Mucosa of descending colon (tissue), 3 donors: ENCODE results near the gene PPDPF. TPM values are rescaled to one million over a fixed set of nuclear protein-coding genes. Genes with fewer than 3 reads are reported as not detected.
A peak's percentile ranks its signal among the peaks of the same experiment; 100 is the strongest.

Experiments
- ATAC-seq: fragments of 200-7000 bp; cut with Tn5 transposase; one replicate; pipeline ENCODE4 v1.9.1; 2020; ENCODE audit warnings: mild to moderate bottlenecking, moderate library complexity
- DNase-seq, 3 donors: peaks; one replicate each; pipeline ENCODE4 v3.0.0-alpha.2; 2020
- H3K36me3 ChIP-seq: fragments of 200-600 bp; one replicate; pipeline ENCODE4 v1.8.0; 2021; ENCODE audit warnings: low read depth, mild to moderate bottlenecking
- H3K4me1 ChIP-seq: fragments of 200-600 bp; one replicate; pipeline ENCODE4 v1.8.0; 2021; ENCODE audit warnings: low read depth, mild to moderate bottlenecking
- H3K4me3 ChIP-seq: fragments of 200-600 bp; one replicate; pipeline ENCODE4 v1.8.0; 2021; ENCODE audit warnings: mild to moderate bottlenecking
- H3K9me3 ChIP-seq: fragments of 200-600 bp; one replicate; pipeline ENCODE4 v1.8.0; 2021; ENCODE audit warnings: mild to moderate bottlenecking
- CTCF ChIP-seq: fragments of 200-600 bp; IDR thresholded peaks from one replicate; pipeline ENCODE4 v1.8.0; 2022; ENCODE audit warnings: antibody characterized with exemption, mild to moderate bottlenecking
- intact Hi-C, 2 donors: fragments of 100-400 bp; cut with DNase I in 1 of 2; cut with micrococcal nuclease in 1 of 2; formaldehyde crosslinking; loops; one replicate each; pipeline versions ENCODE4 v1.11.0 to v1.11.1; 2022; cut with DNase I, micrococcal nuclease
- total RNA-seq, 3 donors: library from RNA; stranded (reverse); fragmentation: NEBNext Ultra II Directional in 2 of 3; extraction: Animal tissue kit (Norgen Biotek cat#: 25700) in 2 of 3; gene quantifications; one replicate each; pipeline versions ENCODE4 v1.2.1 to v1.2.4, GENCODE V29; 2021 to 2023
- donor health status: DM: no; HTN: no; CAD: no; lungs with moderate emphysema.
- donor health status: DM: no; HTN: no; CAD: no.
- donor health status: DM: no; HTN: yes; CAD: no.

The PPDPF gene
- total RNA-seq, 3 donors from 2014 or later: 263 to 672 (median 537) TPM

- DNase-seq (peak in 1 of 3 donors; percentile 51), ATAC-seq (peak; percentile 23)
- H3K9me3 ChIP-seq: no peaks in the 10 kb centered on the region
- no peak for TF ChIP-seq CTCF
- intact Hi-C loops: no loop called here
- H3K4me1 ChIP-seq: peaks cover 10% of the 10 kb centered on the region
- no peak overlapping the region for H3K4me3 ChIP-seq
- no peaks in the 10 kb centered on the region for H3K36me3 ChIP-seq
Measured at GRCh38 chr20:63501818-63502670, 18.5 kb upstream of the PPDPF start.

- Histone ChIP-seq H3K4me3 (no peak overlapping the region), H3K4me1 (peaks cover 10% of the 10 kb centered on the region), H3K9me3 (no peaks in the 10 kb centered on the region), H3K36me3 (no peaks in the 10 kb centered on the region)
- intact Hi-C loops: no loop called here
- no peak for ATAC-seq
- DNase-seq: peak in 1 of 3 donors; percentile 41
- TF ChIP-seq CTCF: no peak
Measured at GRCh38 chr20:63502671-63503172, 17.8 kb upstream of the PPDPF start.

- no peak overlapping the region for H3K4me3 ChIP-seq
- ATAC-seq (no peak), DNase-seq (peak in 1 of 3 donors; percentile 16)
- no peaks in the 10 kb centered on the region for H3K36me3 ChIP-seq
- TF ChIP-seq CTCF: no peak
- no peaks in the 10 kb centered on the region for H3K9me3 ChIP-seq
- peaks cover 6% of the 10 kb centered on the region for H3K4me1 ChIP-seq
- intact Hi-C loops: no loop called here
Measured at GRCh38 chr20:63503524-63503923, 17.0 kb upstream of the PPDPF start.

DNA sequence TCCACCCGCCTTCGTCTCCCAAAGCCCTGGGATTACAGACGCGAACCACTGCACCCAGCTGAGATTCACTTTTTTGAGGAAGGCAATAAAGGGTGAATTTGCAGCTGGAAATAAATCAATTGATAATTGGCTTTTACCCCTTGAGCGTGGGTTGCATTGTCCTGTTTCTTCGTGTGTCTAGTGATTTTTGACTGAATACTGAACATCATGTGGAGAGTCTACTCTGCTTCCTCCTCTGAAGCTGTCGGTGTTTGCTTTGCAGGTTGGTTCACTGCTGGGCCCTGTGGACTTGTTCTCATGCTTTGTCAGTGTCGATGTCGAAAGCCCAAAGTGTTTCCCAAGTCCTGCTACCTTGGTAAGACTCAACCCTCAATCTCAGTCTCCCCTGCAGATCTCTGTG, 15.9 kb upstream of the PPDPF start:
- peaks cover under 1% of the 10 kb centered on the region for H3K4me1 ChIP-seq
- ATAC-seq: no peak

DNA sequence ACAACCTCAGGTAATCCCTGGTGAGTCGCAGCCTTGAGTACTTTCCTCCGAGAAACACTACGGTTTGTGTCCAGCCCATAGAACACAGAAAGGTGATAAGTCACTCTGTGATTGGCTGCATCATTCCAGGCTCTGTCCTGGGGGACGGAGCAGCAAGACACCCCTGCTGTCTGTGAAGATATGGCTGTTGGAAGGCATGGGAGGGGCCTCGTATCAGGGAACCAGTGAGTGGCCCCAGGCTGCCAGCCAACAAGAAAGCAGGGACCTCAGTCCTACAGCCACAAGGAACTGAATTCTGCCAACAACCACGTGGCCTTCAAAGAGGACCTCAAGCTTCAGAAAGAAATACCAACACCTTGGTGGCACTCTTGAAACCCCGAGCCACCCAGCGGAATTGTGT, 15.3 kb upstream of the PPDPF start:
- no peaks in the 10 kb centered on the region for H3K9me3 ChIP-seq
- no peak for TF ChIP-seq CTCF
- intact Hi-C loops: no loop called here
- no peak overlapping the region for H3K4me3 ChIP-seq
- no peak for DNase-seq
- H3K4me1 ChIP-seq: no peaks in the 10 kb centered on the region
- ATAC-seq: no peak
- no peaks in the 10 kb centered on the region for H3K36me3 ChIP-seq

More for the DNA sequence above, 15.9 kb upstream of the PPDPF start:
- DNase-seq: no peak
- intact Hi-C loops: no loop called here
- Histone ChIP-seq H3K9me3 (no peaks in the 10 kb centered on the region), H3K4me3 (no peak overlapping the region), H3K36me3 (no peaks in the 10 kb centered on the region)
- TF ChIP-seq CTCF: no peak
